GF-D8 (cell line): ENCODE measurements around the gene SEC63.
"Not testable (repeated sequence)": the region's sequence is repeated elsewhere in the genome, so short reads cannot be mapped to it uniquely, and the experiment has no call there.

Experiments used
- DNase-seq: peaks from one replicate; lab custom pipeline; 2025; lab: John Stamatoyannopoulos, UW

Gene SEC63

DNA sequence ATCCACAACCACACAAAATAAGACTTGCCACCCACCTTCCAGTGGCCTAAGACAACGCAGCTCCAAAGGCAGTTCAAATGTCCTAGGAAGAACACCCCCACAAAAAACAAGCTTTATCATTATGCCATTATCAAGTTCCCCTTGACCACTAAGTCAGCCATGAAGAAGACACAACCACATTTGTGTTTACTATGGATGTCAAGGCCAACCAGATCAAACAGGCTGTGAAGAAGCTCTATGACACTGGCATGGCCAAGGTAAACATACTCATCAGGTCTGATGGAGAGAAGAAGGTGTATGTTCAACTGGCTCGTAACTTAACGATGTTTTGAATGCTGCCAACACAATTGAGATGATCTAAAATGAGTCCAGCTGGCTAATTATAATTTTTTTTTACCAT, 26.1 kb downstream of the SEC63 start:
- DNase-seq, result no peak

DNA sequence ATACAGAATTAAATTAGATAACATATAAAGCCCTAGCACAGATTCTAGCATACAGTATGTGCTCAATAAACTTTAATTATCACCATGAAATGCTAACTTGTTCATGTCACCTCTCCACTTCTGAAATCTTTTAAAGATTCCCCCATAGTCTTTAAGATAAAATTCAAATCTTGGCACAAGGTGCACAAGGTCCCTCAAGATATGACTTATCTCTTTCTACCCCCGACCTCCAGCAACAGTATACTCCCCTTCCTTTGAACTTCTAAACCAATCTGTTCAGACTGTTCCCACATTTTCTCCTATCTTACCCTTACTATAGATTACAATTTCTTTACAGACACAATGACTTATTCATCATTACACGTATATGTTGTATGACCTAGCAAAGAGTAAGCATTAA, 29.0 kb downstream of the SEC63 start:
- DNase-seq, result no peak

DNA sequence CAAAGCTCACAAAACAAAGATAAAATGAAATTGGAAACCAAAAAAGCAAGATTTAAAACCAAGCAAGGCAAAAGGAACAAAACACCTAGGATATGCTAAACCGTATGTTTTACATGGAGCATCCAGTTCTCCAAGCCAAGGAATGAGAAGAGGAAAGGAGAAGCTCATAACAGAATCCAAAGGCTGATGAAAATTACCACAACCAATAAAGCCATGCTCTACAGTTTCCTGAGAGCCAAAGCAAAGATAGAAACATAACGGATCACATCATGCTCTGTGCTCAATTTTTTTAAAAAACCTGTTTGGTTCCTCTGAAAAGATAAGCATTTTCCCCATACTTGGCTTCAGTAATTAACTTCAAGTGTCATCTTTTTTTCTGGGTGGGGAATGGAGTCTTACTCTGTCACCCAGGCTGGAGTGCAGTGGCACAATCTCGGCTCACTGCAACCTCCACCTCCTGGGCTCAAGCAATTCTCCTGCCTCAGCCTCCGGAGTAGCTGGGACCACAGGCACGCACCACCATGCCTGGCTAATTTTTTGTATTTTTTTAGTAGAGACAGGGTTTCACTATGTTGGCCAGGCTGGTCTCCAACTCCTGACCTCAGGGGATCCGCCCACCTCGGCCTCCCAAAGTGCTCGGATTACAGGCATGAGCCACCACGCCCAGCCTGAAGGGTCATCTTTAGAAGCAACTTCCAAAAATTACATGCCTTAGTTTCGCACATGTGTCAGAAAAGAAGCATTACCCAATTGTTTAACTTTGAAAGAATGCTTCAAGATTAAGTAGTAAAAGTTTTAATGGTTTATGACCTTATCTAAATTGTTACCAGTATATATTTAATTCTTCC, 31.1 kb downstream of the SEC63 start:
- DNase-seq, result not testable (repeated sequence)

DNA sequence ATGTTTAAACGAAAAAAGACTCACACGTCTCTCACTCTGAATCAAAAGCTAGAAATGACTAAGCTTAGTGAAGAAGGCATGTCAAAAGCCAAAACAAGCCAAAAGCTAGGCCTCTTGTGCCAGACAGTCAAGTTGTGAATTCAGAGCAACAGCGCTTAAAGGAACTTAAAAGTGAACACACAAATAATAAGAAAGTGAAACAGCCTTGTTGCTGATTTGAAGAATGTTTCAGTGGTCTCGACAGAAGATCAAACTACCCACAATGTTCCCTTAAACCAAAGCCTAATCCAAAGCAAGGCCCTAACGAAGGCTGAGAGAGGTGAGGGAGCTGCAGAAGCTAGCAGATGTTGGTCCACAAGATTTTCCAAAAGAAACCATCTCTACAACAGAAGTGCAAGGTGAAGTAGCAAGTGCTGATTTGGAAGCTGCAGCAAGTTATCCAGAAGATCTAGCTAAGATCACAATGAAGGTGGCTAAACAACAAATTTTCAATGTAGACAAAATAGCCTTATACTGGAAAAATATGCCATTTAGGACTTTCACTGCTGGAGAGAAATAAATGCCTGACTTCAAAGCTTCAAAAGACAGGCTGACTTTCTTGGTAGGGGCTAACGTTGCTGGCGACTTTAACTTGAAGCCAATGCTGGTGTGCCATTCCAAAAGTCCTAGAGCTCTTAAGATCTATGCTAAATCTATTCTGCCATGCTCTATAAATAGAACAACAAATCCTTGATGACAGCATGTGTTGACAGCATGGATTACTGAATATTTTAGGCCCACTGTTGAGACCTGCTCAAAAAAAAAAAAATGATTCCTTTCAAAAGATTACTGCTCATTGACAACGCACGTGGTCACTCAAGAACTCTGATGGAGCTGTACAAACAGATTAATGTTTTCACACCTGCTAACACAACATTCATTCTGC, 40.3 kb downstream of the SEC63 start:
- DNase-seq, result no peak

DNA sequence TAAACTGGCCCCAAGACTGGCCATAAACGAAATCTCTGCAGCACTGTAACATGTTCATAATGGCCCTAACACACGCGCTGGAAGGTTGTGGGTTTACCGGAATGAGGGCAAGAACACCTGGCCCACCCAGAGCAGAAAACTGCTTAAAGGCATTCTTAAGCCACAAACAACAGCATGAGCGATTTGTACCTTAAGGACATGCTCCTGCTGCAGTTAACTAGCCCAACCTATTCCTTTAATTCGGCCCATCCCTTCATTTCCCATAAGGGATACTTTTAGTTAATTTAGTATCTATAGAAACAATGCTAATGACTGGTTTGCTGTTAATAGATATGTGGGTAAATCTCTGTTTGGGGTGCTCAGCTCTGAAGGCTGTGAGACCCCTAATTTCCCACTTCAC, 41.0 kb downstream of the SEC63 start:
- not testable (repeated sequence) for DNase-seq

DNA sequence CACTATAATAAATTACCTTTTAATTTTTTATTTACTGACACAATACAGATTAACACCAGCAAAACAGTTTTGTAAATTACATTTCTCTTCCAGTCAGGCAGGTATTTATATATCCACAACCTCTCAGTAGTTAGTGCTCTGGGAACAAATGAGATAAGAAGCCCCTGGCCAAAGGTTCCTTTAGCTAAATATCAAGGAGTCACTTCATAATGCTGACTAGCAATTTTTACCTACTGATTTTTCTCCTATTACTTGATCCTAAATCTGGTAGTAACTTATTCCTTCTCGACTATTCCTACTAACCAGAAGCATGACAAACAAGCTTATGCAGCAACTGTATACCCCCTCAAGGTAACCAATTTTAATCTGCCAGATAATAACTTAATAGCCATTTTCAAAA, 46.3 kb downstream of the SEC63 start:
- DNase-seq, result no peak

DNA sequence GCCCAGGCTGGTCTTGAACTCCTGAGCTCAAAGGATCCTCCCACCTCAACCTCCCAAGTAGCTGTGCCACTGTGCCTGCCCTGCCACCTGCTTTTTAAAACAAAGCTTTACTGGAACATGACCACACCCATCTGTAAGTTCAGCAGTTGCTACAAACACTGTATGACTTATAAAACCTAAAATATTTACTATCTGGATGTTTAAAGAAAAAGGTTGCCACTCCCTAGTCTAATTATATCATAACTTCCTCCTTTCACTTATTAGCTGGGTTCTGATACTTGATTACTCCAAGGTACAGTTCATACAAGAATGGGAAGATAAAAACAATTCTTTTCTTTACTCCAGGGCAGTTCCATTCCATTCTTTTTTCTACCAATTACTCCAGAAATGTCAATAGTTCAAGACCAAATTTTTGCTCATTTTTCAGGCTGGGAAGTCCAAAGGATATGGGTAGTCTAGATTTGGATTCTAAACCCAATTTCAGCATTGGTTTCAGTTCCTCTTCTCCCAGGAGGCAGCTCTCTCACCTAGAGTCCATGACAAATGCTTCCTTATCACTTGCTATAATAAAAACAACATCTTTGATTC, 63.1 kb downstream of the SEC63 start:
- no peak for DNase-seq

DNA sequence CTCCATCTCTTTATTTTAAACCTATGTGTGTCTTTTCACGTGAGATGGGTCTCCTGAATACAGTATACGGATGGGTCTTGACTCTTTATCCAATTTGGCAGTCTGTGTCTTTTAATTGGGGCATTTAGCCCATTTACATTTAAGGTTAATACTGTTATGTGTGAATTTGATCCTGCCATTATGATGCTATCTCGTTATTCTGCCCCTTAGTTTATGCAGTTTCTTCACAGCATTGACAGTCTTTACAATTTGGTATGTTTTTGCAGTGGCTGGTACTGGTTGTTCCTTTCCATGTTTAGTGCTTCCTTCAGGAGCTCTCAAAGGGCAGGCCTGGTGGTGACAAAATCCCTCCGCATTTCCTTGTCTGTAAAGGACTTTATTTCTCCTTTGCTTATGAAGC, 67.6 kb downstream of the SEC63 start:
- DNase-seq, result not testable (repeated sequence)

DNA sequence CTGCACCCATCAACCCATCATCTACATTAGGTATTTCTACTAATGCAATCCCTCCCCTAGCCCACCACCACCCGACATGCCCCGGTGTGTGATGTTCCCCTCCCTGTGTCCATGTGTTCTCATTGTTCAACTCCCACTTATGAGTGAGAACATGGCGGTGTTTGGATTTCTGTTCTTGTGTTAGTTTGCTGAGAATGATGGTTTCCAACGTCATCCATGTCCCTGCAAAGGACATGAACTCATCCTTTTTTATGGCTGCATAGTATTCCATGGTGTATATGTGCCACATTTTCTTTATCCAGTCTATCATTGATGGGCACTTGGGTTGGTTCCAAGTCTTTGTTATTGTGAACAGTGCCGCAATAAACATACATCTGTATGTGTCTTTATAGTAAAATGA, 72.1 kb downstream of the SEC63 start:
- not testable (repeated sequence) for DNase-seq

DNA sequence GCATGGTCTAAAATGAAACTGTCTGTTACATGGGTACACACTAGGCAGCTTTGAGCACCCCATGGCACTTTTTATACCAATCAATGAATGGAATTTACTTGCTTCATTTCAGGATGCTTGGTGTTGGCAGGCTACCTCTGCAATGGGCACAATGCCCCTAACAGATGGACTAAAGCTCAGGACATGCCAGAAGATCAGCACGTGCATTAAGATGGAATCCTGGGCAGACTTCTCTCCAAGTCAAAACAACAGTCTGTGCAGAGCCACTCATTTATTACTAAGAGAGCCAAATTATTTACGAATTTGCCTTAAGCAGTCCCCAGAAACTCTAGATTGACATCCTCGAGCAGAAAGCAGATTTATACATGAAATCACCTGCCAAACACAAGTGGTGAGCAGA, 78.1 kb downstream of the SEC63 start:
- no peak for DNase-seq

DNA sequence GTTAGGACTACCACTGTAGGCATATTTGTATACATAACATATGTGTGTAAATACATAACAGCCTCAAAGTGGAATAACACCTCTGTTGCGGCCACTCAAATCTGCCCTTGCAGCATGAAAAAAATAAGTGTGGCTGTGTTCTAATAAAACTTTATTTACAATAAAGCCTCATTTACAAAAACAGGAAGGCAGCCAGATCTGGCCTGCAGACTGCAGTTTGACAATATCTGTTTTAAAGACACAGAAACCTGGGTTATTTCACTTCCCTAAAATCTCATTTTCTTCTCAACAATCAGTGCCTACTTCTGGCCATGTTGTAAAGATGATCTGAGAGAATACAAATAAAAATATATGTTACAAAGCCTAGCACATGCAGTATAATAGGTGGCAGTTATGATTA, 80.0 kb downstream of the SEC63 start:
- DNase-seq, result no peak

DNA sequence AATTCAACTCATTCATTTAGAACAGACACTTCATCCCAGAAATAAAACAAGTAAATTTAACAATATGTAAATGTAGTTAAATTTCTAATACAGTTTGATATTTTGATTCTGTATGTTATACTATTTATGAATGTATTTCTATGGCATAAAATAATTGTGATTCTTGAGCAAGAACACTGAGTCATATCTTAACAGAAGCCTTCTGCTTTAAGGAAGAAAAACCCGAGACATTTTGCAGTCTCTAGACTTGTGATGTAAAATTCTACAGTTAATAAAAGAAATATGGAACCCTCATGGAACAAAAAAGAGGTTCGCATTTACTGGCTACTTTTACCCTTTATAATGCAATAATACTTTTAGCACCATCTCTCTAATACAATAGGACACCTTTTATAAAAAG, 86.0 kb downstream of the SEC63 start:
- DNase-seq, result no peak

DNA sequence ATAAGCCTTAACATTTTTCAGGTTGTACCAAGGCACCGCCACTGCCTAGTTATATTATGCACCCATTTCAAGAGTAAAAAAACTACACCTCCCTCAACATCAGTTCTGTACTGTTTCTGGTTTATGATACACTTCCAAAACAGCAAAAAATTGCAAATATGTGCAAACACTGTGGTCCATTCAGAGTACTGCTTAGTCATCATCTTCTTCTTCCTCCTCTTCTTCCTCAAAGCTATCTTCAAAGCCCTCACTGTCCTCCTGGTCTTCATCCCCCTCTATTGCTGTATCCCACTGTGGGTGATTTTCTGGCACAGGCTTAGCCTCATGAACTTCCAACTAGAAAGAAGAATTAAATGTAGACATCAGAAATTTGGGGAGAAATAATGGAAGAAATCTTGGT, 86.5 kb downstream of the SEC63 start:
- DNase-seq, result not testable (repeated sequence)

DNA sequence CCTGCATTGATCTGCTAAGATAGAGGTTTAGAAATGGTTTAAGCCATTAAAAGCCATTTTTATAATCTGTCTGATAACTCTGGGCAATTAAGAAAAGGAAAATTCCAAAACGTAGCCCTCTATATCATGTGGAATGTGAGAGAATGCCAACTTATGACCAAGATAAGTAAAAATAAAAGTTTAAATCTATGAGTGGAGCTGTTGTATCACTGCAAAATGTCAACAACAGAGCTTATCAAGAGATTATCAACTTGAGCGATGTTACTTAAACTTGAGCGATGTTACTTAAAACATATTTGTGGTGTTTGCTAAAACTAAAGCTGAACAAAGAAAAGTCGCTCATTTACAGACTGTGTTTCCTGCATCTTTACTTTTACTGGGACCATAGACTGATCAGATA, 87.0 kb downstream of the SEC63 start:
- DNase-seq, result no peak

DNA sequence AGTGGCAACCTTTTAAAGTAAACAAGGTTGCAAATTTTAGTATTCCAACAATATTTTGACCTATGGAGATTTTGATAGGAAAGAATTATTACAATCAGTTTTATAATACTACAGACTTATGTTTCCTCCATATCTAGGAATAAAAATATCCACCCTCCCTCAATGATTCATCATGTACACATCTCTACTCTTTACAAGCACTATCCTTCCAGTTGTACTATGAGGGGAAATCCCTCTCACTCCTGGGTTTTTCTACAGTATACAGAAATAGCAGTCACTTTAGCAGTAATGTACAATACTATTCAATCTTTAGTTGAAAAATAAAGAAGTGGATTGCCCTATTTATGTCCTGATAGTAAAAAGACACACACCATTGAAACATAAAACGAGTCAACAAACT, 87.6 kb downstream of the SEC63 start:
- no peak for DNase-seq

DNA sequence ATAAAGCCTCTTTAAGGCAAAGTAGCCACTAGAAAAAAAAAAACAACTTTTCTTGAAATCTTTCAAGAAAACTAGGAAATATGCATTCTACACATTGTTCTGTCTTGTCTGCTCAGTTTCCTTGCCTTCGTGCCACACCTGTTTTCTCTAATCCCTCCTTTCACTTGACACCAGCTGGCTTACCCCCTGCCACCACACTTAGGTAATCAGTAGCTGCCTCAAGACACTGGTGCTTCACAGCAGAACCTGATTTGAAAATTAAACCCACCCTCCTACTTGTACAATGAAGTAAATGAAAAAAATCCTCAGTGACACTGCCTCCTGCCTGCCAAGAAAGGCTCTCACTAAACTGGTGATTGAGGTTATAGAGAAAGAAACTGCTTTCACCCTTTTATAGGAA, 88.1 kb downstream of the SEC63 start:
- DNase-seq, result no peak

DNA sequence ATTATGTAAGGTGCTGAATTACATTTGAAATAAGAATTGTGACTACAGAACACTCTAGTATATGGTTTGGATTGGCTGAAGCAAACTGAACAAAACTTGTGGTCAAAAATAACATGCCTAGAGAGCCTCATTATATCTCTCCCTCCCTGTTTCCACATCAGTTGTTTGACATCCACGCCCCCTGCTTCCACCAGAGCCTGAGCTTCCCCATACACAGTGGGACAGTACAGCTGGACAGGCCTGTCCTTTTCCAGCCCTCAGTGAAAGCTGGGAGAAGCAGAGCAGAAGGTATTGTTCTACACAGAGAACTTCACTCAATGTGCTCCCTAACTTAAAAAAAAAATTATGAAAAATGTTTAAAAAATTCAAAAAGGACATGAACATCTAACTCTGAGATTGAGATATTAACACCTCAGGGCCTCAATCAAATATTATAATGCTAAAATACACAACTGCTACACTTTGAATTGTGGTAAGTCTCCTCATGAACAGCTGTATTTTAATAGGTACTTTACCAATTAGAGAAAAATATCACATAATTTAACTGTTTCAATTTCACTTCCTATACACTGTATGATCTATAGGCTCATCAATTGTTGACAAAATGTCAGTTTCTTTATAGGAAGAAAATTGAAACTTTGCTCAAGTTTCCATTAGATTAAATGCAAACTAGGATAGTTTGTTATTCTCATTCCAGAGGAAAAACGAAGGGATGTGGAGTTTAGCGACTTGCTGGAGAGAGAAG, 89.0 kb downstream of the SEC63 start:
- no peak for DNase-seq

DNA sequence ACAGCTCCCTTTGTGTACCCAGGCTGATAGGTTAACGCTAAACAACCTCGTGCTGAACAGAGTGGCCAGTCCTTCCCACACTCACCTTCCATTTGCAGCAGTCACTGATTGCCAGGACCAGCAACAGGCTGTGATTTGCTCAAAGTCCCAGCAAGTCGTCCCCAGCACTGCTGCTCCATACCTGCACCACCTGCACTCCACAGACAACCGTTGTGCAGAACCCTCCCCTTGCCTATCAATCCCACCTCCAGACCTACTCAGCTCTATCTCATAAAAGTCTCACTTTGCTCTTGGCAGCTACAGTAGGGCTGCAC, 90.7 kb downstream of the SEC63 start:
- DNase-seq, result no peak

DNA sequence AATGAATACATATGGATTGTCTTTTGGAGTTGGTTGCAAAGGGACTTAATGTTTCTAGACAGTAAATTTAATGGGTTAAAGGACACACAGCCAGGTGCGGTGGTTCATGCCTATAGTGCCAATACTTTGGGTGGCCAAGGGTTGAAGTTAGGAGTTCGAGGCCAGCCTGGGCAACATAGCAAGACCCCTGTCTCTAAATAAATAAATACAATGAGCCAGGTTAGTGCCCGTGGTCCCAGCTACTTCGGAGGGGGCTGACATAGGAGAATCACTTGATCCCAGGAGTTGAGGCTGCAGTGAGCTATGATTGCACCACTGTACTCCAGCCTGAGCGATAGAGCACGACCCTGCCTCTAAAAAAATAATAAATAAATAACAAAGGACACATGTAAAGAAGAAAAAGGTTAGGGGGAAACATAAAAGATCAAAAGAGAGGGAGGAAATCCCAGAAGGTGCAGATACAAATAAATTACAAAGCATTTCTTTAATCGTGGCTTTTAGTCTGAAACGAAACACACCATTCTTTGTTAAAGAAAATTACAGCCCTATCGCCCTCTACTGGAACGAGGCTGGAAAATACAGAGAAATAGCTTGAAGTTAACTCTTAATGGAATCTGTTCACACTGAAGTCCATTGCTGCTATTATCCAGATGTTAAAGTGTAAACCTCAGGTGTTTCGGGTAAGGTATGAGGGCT, 91.3 kb downstream of the SEC63 start:
- no peak for DNase-seq

DNA sequence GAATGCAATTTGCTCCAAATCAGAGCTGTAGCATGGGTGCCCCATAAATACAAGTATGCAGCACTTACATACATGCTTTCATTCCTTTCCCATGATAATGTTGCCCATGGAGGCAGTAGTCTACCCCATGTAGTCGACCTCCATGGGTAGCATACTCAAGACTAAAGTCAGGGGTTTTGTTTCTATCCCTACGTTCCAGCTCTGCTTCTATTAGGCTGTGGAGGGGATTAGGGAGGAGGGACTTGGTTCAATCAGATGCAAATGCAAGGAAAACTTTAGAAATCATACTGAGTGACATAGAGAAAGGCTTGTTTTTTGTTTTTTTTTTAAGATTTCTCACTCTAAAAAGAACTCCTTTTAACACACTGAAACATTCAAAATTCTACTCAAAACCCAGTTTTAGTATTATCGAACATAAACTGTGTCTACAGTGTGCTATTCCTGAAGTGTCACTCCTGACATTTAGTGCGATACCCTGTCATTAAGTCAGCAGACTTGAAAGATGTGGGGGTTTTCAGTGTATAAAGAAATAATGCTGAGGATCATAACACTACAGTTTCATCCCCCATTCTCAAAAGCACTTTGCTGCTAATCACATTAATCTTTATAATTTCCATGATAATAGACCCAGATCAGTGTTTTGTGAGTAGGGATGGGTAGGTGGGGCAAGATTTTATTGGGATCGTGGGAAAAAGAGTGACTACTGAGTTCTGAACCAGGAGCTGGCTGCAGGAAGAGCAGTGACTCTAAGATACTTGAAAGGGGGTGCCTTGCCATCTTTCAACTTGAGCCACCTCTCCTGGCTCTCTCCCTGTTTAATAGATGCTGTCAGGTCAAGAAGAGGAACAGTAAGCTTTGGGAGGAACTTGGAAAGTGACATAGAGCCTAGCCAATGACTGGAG, 93.5 kb downstream of the SEC63 start:
- DNase-seq, result no peak

DNA sequence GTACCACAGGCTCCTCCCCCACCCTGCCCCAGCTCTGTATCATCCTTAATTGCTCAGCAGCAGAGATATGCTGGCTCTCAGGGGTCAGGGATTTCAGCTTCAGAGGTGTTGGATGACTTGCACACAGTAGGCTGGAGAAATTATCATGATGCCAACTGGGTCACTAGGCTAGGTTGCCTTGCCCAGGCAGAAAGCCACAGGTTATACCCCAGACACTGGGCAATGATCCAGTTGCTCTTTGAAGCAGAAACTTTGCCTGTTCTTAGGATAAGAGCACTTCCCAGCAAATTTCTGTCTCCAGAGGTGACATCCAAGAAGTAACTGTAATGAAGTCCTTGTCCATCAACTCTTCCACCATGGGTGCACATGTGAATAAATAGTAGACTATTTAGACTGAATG, 95.6 kb downstream of the SEC63 start:
- DNase-seq, result no peak
